ENCODE data around the gene MARCHF10.

DNA sequence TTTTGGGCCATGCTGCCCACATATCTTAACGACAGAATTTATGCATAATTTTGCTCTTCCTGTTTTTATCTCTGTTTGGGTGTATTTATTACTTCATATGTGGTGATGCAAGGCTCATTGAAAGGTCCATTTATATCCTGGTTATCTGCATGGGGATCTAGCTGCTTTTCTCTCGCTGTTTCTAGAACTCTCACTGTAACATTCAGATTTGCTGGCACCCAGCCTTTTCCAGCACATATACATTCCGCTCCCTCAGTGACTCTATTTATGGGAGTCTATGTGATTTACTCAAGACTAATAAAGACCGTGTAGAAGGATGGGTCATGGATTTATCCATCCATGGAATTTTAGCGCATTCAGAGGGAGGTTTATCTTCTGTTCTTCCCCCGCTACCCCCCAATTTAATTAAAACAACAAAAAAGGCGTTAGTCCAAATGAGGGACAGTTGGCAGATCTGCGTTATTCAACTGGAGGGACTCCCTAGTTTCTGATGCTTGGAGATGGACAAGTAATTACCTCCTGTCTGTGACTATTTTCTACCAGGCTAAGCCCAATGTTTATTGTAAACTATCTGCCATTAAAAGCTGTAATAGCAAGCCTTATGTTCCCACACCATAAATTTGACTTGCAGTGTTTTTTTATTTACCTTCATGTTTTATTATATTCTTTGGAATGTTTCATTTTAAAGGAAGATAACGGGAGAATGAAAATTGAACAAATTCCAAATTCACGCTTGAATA lies 19.8 kb upstream of the MARCHF10 start:
- no peak for TF ChIP-seq CTCF (IDR thresholded peaks at IDR 0.05)
- no peak for TF ChIP-seq POLR2A (IDR thresholded peaks at IDR 0.05)
